ENCODE data around the gene PCNT. TPM values are rescaled to one million over a fixed set of nuclear protein-coding genes. Genes with fewer than 3 reads are reported as not detected.
"Not testable (repeated sequence)": the region's sequence is repeated elsewhere in the genome, so short reads cannot be mapped to it uniquely, and the experiment has no call there.

Gene PCNT
- total RNA-seq, 2 experiments from 2014 or later: 46.2 to 46.6 TPM

DNA sequence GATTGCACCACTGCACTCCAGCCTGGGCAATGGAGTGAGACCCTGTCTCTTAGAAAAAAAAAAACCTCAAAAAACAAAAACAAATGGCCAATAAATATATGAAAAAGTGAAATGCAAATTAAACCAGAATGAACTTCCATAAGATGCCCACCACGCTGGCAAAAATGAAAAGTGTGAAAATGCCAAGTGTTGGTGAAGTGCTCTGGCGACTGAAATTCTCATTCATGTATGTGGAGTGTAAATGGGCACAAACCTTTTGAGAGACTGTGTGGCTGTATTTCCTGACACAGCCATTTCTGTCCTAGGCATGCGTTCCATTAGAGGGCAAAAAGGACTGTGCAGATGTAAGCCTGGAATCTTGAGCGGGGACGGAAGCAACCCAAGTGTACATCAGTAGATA is 19.5 kb upstream of the PCNT start:
- no peak overlapping the region for H3K27ac Mint-ChIP-seq
- intact Hi-C loops (cut with micrococcal nuclease): no loop called here
- H3K27me3 Mint-ChIP-seq: no peaks in the 10 kb centered on the region
- TF ChIP-seq, protein P1, sequence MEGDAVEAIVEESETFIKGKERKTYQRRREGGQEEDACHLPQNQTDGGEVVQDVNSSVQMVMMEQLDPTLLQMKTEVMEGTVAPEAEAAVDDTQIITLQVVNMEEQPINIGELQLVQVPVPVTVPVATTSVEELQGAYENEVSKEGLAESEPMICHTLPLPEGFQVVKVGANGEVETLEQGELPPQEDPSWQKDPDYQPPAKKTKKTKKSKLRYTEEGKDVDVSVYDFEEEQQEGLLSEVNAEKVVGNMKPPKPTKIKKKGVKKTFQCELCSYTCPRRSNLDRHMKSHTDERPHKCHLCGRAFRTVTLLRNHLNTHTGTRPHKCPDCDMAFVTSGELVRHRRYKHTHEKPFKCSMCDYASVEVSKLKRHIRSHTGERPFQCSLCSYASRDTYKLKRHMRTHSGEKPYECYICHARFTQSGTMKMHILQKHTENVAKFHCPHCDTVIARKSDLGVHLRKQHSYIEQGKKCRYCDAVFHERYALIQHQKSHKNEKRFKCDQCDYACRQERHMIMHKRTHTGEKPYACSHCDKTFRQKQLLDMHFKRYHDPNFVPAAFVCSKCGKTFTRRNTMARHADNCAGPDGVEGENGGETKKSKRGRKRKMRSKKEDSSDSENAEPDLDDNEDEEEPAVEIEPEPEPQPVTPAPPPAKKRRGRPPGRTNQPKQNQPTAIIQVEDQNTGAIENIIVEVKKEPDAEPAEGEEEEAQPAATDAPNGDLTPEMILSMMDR (IDR thresholded peaks at IDR 0.05): no peak
- no peak for ATAC-seq
- ChIA-PET POLR2A (no interaction called here), CTCF (no interaction called here)
- H3K4me1 Mint-ChIP-seq (ENCODE audit: low read depth): no peaks in the 10 kb centered on the region
- no peaks in the 10 kb centered on the region for H3K9me3 Mint-ChIP-seq
- peaks cover 33% of the 10 kb centered on the region for H3K36me3 Mint-ChIP-seq (ENCODE audit: low read depth)
- DNase-seq: no peak
- no peak overlapping the region for H3K4me3 Mint-ChIP-seq

DNA sequence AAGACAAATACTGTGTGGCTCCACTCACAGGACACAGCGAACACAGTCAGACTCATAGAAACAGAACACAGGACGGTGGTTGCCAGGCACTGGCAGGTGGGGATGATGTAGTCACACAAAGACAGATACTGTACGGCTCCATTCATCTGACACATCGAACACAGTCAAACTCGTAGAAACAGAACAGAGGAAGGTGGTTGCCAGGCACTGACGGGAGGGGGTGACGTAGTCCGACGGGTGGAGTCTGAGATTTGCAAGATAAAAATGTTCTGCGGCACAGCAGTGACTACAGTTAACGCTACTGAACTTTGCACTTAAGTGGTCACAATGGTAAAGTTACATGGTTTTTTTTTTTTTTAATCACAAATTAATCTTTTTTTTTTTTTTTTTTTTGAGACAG is 19.0 kb upstream of the PCNT start:
- ChIA-PET POLR2A (no interaction called here), CTCF (no interaction called here)
- no peaks in the 10 kb centered on the region for H3K4me1 Mint-ChIP-seq (ENCODE audit: low read depth)
- no peaks in the 10 kb centered on the region for H3K27me3 Mint-ChIP-seq
- ATAC-seq (no peak), DNase-seq (no peak)
- no peaks in the 10 kb centered on the region for H3K9me3 Mint-ChIP-seq
- intact Hi-C loops (cut with micrococcal nuclease): no loop called here
- TF ChIP-seq, protein P1 (IDR thresholded peaks at IDR 0.05): no peak
- peaks cover 29% of the 10 kb centered on the region for H3K36me3 Mint-ChIP-seq (ENCODE audit: low read depth)
- H3K27ac Mint-ChIP-seq: no peak overlapping the region
- H3K4me3 Mint-ChIP-seq: no peak overlapping the region

DNA sequence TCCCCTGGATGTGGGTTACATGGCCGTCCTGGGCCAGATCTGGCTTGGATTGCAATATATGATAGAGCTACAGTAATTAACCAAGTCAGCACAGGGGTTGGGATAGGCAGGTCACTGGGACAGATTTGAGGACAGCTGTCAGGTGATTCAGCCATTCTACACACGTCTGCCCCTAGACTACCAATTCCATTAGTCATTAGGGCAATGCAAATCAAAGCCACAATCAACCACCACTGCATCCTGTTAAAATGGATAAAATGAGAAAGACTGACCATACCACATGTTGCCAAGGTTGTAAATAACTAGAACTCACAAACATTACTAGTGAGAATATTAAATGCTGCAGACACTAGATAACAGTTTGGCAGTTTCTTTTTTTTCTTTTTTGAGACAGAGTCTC is 16.3 kb upstream of the PCNT start:
- intact Hi-C loops (cut with micrococcal nuclease): no loop called here
- TF ChIP-seq, protein P1 (IDR thresholded peaks at IDR 0.05): no peak
- POLR2A ChIA-PET: interaction anchor here (1.7 kb wide), 1 partner anchor 16 kb away, joined by 4 read pairs; the partner anchor contains the start of gene C21orf58
- CTCF ChIA-PET: no interaction called here
- Mint-ChIP-seq H3K9me3 (no peaks in the 10 kb centered on the region), H3K36me3 (ENCODE audit: low read depth) (peaks cover 29% of the 10 kb centered on the region), H3K4me3 (no peak overlapping the region), H3K27me3 (no peaks in the 10 kb centered on the region), H3K27ac (no peak overlapping the region), H3K4me1 (ENCODE audit: low read depth) (no peaks in the 10 kb centered on the region)
- DNase-seq (no peak), ATAC-seq (no peak)

DNA sequence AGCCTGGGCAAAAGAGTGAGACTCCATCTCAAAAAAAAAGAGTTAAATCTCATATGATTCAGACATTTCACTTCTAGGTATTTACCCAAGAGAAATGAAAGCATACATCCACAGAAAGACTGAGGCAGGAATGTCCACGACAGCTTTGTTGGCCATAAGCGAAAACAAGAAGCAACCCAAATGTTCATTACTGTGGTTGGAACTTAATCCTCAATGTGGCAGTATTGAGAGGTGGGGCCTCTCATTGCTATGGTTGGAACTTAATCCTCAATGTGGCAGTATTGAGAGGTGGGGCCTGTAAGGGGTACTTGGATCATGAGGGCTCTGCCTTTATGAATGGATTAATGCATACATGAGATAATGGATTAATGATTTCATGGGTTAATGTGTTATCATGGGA is 15.5 kb upstream of the PCNT start:
- H3K4me3 Mint-ChIP-seq: no peak overlapping the region
- H3K36me3 Mint-ChIP-seq (ENCODE audit: low read depth): peaks cover 28% of the 10 kb centered on the region
- TF ChIP-seq, protein P1 (IDR thresholded peaks at IDR 0.05): no peak
- POLR2A ChIA-PET: interaction anchor here (1.7 kb wide), 1 partner anchor 15 kb away, joined by 4 read pairs; the partner anchor contains the start of gene C21orf58
- CTCF ChIA-PET: no interaction called here
- H3K9me3 Mint-ChIP-seq: no peaks in the 10 kb centered on the region
- H3K4me1 Mint-ChIP-seq (ENCODE audit: low read depth): no peaks in the 10 kb centered on the region
- DNase-seq: no peak
- no peak for ATAC-seq
- intact Hi-C loops (cut with micrococcal nuclease): no loop called here
- no peaks in the 10 kb centered on the region for H3K27me3 Mint-ChIP-seq
- no peak overlapping the region for H3K27ac Mint-ChIP-seq

DNA sequence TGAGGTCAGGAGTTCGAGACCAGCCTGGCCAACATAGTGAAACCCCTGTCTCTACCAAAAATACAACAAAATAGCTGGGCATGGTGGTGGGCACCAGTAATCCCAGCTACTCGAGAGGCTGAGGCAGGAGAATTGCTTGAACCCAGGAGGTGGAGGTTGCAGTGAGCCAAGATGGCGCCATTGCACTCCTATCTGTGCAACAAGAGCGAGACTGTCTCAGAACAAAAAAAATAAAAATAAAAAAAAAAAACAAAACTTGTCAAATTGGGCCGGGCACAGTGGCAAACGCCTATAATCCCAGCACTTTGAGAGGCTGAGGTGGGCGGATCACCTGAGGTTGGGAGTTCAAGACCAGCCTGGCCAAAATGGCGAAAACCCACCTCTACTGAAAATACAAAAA is 13.7 kb upstream of the PCNT start:
- H3K27me3 Mint-ChIP-seq; H3K27ac Mint-ChIP-seq; CTCF ChIA-PET; intact Hi-C loops (cut with micrococcal nuclease); DNase-seq; ATAC-seq; H3K9me3 Mint-ChIP-seq; H3K4me3 Mint-ChIP-seq; H3K4me1 Mint-ChIP-seq (ENCODE audit: low read depth): not testable (repeated sequence)
- POLR2A ChIA-PET: interaction anchor here (1.1 to 1.4 kb wide), 3 partner anchors 10 to 14 kb away, joined by 3 to 5 read pairs (median 3); no protein-coding TSS in a partner anchor
- H3K36me3 Mint-ChIP-seq (ENCODE audit: low read depth): peaks cover 23% of the 10 kb centered on the region

DNA sequence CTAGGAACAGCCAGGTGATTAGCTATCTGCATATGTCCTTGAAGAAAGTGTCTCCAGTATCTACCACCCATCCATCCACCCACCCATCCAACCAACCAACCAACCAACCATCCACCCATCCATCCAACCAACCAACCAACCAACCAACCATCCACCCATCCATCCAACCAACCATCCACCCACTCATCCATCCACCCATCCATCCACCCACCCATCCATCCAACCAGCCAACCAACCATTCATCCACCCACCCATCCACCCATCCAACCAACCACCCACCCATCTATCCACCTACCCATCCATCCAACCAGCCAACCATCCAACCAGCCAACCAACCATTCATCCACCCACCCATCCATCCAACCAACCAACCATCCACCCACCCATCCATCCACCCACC is 12.4 kb upstream of the PCNT start:
- Mint-ChIP-seq H3K4me3 (no peak overlapping the region), H3K36me3 (ENCODE audit: low read depth) (peaks cover 23% of the 10 kb centered on the region), H3K4me1 (ENCODE audit: low read depth) (no peaks in the 10 kb centered on the region), H3K9me3 (no peaks in the 10 kb centered on the region), H3K27ac (no peak overlapping the region), H3K27me3 (no peaks in the 10 kb centered on the region)
- POLR2A ChIA-PET: interaction anchor here (1.4 kb wide), 1 partner anchor 15 kb away, joined by 3 read pairs; no protein-coding TSS in a partner anchor
- intact Hi-C loops (cut with micrococcal nuclease): no loop called here
- ATAC-seq: no peak
- CTCF ChIA-PET: no interaction called here
- DNase-seq: no peak
- TF ChIP-seq, protein P1 (IDR thresholded peaks at IDR 0.05): no peak
